ENCODE data around the gene SETBP1.

The SETBP1 gene

GRCh38 chr18:44774191-44774590 lies 93.5 kb downstream of the SETBP1 start:
- H3K4me3 ChIP-seq (ENCODE audit: low read length) = no peak overlapping the region
- no peak for DNase-seq (ENCODE audit: low read depth, low spot score)

- H3K4me3 ChIP-seq (ENCODE audit: low read length) = no peak overlapping the region
- DNase-seq (ENCODE audit: low read depth, low spot score) = no peak
Measured at GRCh38 chr18:44777457-44778192, 96.9 kb downstream of the SETBP1 start.

GRCh38 chr18:44778788-44779187 lies 98.1 kb downstream of the SETBP1 start:
- DNase-seq (ENCODE audit: low read depth, low spot score) = no peak
- H3K4me3 ChIP-seq (ENCODE audit: low read length) = no peak overlapping the region

GRCh38 chr18:44779753-44780292 lies 99.1 kb downstream of the SETBP1 start:
- no peak overlapping the region for H3K4me3 ChIP-seq (ENCODE audit: low read length)
- DNase-seq (ENCODE audit: low read depth, low spot score) = no peak

- DNase-seq (ENCODE audit: low read depth, low spot score) = no peak
- H3K4me3 ChIP-seq (ENCODE audit: low read length) = no peak overlapping the region
Measured at GRCh38 chr18:44781886-44782285, 101.2 kb downstream of the SETBP1 start.

DNA sequence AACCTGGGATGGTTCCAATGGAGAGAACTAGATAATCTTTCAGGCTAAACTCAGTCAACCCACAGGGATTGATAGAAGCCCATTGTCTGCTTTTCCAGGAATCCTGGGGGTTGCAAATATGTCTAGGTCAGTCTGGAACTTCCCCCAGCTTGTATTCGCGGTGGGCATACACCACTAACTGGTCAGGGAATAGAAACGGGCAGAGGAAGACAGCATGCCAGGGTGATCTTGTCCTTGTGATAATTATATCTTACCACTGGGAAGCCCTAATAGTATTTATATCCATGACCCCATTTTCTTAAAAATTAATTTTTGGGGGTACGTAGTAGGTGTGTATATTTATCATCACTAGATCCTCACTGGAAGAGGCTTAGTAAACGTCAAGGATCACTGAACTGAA lies 101.9 kb downstream of the SETBP1 start:
- H3K4me3 ChIP-seq (ENCODE audit: low read length) = no peak overlapping the region
- no peak for DNase-seq (ENCODE audit: low read depth, low spot score)

DNA sequence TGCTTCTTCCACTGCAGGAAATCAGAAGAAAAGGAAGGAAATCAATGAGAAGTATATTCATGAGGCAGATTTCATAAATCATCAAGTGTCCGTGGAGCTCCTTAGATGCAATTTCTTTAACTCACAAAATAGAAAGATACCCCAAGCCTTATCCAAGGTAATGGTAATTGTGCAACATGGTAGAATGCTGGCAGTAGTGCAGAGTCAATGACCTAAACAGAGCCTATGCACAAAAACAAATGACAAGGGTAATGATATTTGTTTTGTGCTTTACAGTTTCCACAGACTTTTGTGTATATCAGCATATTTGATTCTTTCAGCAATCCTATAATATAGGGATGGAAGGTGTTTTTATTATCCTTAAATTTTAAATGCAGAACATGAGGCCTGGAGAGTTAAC lies 102.7 kb downstream of the SETBP1 start:
- no peak overlapping the region for H3K4me3 ChIP-seq (ENCODE audit: low read length)
- no peak for DNase-seq (ENCODE audit: low read depth, low spot score)

GRCh38 chr18:44786257-44786656 lies 105.6 kb downstream of the SETBP1 start:
- H3K4me3 ChIP-seq (ENCODE audit: low read length) = no peak overlapping the region
- no peak for DNase-seq (ENCODE audit: low read depth, low spot score)

GRCh38 chr18:44786688-44787087 lies 106.0 kb downstream of the SETBP1 start:
- DNase-seq (ENCODE audit: low read depth, low spot score) = no peak
- no peak overlapping the region for H3K4me3 ChIP-seq (ENCODE audit: low read length)

DNA sequence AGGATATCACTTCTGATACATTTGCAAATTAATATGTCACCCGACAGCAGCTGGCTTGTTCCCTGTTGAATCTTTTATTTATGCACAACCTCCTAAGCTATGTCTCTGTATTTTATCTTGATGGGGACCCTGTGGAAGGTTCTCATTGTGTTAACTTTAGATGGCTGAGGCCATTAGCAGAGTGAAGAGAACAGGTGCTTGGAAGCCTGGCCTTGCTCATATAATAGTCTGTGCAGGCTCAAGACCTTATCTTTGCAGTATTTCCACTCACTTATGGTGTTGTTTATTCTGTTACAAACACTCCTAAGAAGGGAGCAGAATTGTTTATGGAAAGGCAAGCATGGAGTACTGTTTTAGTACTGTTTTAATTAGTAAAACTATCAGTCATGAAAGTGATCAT lies 107.6 kb downstream of the SETBP1 start:
- DNase-seq (ENCODE audit: low read depth, low spot score) = no peak
- no peak overlapping the region for H3K4me3 ChIP-seq (ENCODE audit: low read length)

GRCh38 chr18:44789710-44790109 lies 109.0 kb downstream of the SETBP1 start:
- no peak overlapping the region for H3K4me3 ChIP-seq (ENCODE audit: low read length)
- DNase-seq (ENCODE audit: low read depth, low spot score) = no peak

DNA sequence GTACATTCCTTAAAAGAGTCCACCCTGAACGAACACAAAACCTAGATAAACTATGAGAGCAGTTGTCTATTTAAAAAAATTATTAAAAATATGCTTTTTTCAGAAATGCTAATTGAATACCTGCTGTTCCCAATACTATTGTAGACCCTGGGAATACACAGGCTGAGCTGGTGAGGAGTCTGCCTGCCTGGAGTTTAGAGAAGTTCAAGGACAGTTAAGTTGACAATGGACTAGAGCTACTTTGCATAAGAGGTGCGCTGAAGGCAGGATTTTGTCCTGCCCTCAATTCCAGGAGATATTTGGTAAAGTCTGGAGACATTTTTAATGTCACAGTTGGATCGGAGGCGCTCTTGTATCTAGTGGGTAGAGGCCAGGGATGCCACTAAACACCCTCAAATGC lies 110.2 kb downstream of the SETBP1 start:
- H3K4me3 ChIP-seq (ENCODE audit: low read length) = no peak overlapping the region
- DNase-seq (ENCODE audit: low read depth, low spot score) = no peak

DNA sequence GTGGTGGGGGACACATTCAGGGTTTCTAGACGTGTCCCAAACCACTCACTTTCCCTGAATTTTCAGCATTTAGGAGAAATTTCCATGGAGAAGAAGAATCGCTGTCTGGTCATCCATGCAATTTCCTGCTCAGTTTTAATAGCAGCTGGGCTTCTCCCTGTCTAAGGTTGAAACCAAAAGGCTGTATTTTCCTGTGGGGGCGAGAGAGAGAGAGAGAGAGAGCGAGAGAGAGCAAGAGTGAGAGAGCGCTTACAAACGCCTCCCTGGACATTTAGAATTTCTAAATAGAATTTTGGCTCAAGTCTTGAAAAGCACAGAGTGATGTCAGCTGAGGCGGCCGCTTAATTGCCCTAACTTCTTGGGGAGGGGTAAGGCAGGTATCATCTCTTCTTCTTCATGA lies 110.8 kb downstream of the SETBP1 start:
- no peak for DNase-seq (ENCODE audit: low read depth, low spot score)
- H3K4me3 ChIP-seq (ENCODE audit: low read length) = no peak overlapping the region

DNA sequence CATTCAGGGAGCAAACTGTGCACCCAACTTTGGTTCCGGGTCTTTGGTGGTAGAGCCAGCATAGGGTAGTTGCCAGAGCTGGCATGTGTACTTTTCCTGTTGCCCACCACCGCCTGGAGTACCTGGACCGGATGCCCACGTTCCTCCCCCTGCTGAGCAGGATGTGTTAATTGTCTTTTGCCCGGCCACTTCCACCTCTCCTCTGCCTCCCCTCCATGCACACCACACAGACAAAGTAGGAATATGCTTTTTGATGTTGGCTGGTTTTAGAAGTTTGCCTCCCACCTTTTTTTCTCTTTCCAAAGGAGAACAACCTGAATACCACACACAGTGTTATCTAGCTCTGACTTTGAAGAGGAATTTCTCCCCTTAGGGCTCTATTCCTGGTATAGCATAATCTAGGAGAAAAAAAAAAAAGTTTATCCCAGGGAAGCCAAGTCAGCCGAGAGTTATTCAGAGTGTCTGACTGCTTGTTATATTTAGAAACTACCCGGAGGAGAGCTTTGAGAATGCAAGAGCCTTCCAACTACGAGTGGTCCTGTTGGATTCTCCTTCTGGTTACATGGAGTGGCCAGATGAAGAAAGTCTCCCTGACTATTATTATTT lies 111.9 kb downstream of the SETBP1 start:
- no peak for DNase-seq (ENCODE audit: low read depth, low spot score)
- H3K4me3 ChIP-seq (ENCODE audit: low read length) = no peak overlapping the region

DNA sequence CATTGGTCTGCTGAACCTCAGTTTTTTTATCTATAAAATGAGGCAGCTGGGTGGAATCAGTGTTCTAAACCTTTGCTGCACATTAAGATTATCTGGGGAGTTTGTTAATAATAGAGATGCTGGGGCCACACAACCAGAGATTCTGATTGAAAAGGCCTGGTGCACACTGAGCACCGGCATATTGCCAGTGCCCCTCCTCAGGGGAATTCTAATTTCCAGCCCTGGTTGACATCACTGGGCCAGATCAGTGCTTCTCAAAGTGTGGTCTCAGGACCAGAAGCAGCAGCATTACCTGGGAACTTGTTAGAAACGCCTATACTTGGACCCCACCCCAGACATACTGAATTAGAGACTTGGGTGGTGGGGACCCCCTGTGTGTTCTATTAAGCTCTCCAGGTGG lies 112.5 kb downstream of the SETBP1 start:
- DNase-seq (ENCODE audit: low read depth, low spot score) = no peak
- no peak overlapping the region for H3K4me3 ChIP-seq (ENCODE audit: low read length)

- DNase-seq (ENCODE audit: low read depth, low spot score) = no peak
- H3K4me3 ChIP-seq (ENCODE audit: low read length) = no peak overlapping the region
Measured at GRCh38 chr18:44793685-44794084, 113.0 kb downstream of the SETBP1 start.

DNA sequence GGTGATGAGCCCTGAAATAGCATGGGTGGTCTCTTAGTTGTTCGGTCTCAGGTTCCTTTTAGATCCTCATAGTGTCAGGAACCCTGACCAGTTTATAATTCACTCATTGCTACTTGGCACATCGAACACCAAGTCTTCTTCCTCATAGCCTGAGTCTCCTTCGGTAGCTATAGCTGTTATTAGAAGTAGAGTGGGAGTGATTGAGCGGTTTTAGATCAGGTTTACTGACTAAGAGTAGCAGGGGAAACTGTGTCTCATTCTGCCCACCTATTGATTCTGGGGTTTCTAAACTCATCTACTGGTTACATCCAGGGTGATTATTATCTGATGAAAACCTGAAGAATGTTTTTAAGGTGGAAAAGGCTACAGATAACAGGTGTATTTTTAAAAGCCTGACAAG lies 114.6 kb downstream of the SETBP1 start:
- no peak for DNase-seq (ENCODE audit: low read depth, low spot score)

GRCh38 chr18:44796429-44797428 lies 116.0 kb downstream of the SETBP1 start:
- DNase-seq (ENCODE audit: low read depth, low spot score) = no peak
- no peak overlapping the region for H3K4me3 ChIP-seq (ENCODE audit: low read length)

More for the DNA sequence above, 114.6 kb downstream of the SETBP1 start:
- no peak overlapping the region for H3K4me3 ChIP-seq (ENCODE audit: low read length)

DNA sequence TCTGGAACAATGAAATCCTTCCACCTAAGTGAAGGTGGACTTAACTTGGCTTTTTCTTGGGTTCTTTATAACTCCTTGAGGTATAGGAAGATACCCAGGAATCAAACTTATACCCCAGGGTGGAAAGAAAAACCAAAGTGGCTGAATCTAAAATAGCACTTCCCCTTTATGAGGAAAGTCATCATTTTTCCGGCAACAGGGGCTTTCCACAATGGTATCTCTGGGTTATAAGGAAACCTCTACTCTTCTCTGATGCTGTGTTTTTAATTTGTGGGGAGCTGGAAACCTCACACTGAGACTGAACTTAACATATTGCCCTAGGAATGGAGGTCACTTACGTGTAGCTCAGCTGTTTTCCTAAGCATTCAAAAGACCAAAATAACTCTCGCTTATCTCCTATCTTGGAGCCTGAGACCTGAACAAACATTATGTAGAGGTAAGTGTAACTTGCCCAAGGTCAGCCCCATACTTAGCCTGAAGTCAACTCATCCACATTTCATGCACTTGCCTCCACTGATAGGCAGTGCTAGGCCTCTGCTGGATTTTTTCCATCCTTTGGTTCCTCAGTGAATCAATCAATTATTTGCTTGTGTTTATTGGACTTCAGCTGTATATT lies 117.9 kb downstream of the SETBP1 start:
- no peak for DNase-seq (ENCODE audit: low read depth, low spot score)
- H3K4me3 ChIP-seq (ENCODE audit: low read length) = no peak overlapping the region

Data from Jurkat, Clone E6-1 (cell line).